A549 (cell line): ENCODE data around the gene TBC1D22A.

ENCODE experiments used
- CEBPB ChIP-seq, 2 experiments: fragments of >200 bp in 1 of 2; sonication (Bioruptor Twin) in 1 of 2; formaldehyde crosslinking in 1 of 2; IDR thresholded peaks; 2 replicates each; pipeline ENCODE4 v1.6.1; 2012 to 2016
- FOSL2 ChIP-seq, 2 experiments: fragments of 450-650 bp in 1 of 2; fragments of >200 bp in 1 of 2; sonication (Bioruptor Twin) in 1 of 2; formaldehyde crosslinking; IDR thresholded peaks; 2 replicates each; pipeline versions ENCODE4 v1.5.0 to v1.6.1; 2016 to 2020; ENCODE audit warnings: mild to moderate bottlenecking in 1 of 2, moderate library complexity in 1 of 2
- HOXA7 ChIP-seq: fragments of 250-450 bp; sonication (Bioruptor Pico); IDR thresholded peaks from 2 replicates; pipeline ENCODE4 v1.5.0; 2020; ENCODE audit warnings: mild to moderate bottlenecking, moderate library complexity
- POLR2A ChIP-seq: IDR thresholded peaks from 2 replicates; pipeline ENCODE4 v1.6.1; 2012; ENCODE audit warnings: mild to moderate bottlenecking, low read length
- RAD21 ChIP-seq, 2 experiments: fragments of >200 bp in 1 of 2; sonication (Bioruptor Twin) in 1 of 2; formaldehyde crosslinking in 1 of 2; IDR thresholded peaks in 1 of 2; conservative IDR thresholded peaks in 1 of 2; 2 replicates in 1 of 2; 3 replicates in 1 of 2; pipeline ENCODE4 v1.6.1; 2012 to 2018; ENCODE audit warnings: inconsistent platforms in 1 of 2
- ZSCAN20 ChIP-seq: fragments of 250-450 bp; sonication (Bioruptor Pico); IDR thresholded peaks from 2 replicates; pipeline ENCODE4 v1.8.0; 2022; ENCODE audit warnings: mild to moderate bottlenecking, moderate library complexity
- TF ChIP-seq, protein P1 (sequence below): fragments of >200 bp; sonication (Bioruptor Twin); formaldehyde crosslinking; IDR thresholded peaks from 3 replicates; pipeline ENCODE4 v1.5.1; 2016
- TF ChIP-seq, protein P2 (sequence below): IDR thresholded peaks from 2 replicates; pipeline ENCODE4 v1.6.1; 2012

DNA sequence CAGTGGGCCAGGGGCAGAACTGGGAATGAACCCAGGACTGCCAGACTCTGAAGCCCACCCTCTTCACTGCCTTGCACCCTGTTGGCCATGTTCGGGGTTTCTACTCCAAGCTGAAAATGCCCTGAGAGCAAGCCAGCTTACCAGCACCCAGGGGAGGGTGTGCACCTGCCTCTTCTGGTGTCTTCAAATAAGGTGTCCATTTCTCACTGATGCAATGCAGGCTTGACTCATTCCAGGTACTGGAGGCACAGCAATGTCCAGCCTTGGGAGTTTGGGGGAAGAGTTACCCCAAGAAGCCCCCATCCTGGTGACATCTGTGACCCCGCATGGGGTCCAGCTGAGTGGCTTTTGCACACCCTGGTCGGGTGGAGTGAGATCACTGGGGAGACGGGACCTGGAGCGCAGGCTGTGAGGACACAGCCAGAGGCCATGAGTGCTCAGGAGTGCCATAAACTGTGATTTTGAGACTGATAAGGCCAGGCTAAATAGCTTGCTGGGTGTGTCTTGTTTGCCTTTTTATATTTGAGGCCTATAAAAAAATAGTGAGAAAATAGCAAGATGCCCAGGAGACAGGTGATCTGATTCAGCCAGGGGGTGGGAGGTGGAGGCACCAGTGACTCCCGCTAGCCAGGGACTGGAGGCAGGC, 19.8 kb upstream of the TBC1D22A start:
- TF ChIP-seq HOXA7 (CRISPR knock-in tag) (no peak), CEBPB (IDR thresholded peaks at IDR 0.05) (no peak), ZSCAN20 (no peak), RAD21 (conservative IDR thresholded peaks at IDR 0.05 in 1 of 2, IDR thresholded peaks at IDR 0.05 in 1 of 2) (no peak), POLR2A (no peak), FOSL2 (IDR thresholded peaks at IDR 0.05) (no peak), FOSL2 (CRISPR knock-in tag; IDR thresholded peaks at IDR 0.05) (no peak)
- TF ChIP-seq, protein P1, sequence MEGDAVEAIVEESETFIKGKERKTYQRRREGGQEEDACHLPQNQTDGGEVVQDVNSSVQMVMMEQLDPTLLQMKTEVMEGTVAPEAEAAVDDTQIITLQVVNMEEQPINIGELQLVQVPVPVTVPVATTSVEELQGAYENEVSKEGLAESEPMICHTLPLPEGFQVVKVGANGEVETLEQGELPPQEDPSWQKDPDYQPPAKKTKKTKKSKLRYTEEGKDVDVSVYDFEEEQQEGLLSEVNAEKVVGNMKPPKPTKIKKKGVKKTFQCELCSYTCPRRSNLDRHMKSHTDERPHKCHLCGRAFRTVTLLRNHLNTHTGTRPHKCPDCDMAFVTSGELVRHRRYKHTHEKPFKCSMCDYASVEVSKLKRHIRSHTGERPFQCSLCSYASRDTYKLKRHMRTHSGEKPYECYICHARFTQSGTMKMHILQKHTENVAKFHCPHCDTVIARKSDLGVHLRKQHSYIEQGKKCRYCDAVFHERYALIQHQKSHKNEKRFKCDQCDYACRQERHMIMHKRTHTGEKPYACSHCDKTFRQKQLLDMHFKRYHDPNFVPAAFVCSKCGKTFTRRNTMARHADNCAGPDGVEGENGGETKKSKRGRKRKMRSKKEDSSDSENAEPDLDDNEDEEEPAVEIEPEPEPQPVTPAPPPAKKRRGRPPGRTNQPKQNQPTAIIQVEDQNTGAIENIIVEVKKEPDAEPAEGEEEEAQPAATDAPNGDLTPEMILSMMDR: no peak
- TF ChIP-seq, protein P2, sequence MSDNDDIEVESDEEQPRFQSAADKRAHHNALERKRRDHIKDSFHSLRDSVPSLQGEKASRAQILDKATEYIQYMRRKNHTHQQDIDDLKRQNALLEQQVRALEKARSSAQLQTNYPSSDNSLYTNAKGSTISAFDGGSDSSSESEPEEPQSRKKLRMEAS: no peak
